Naive thymus-derived CD4-positive, alpha-beta T cell (primary cell): ENCODE data around the gene NCBP3. TPM values are rescaled to one million over a fixed set of nuclear protein-coding genes. Genes with fewer than 3 reads are reported as not detected.

Experiments
- ATAC-seq: fragments of 150-1000 bp; cut with Tn5 transposase; 2 replicates; pipeline ENCODE4 v1.10.0; 2021; ENCODE audit warnings: mild to moderate bottlenecking, moderate library complexity
- CTCF ChIA-PET: fragments of 350-600 bp; sonication (Branson Sonifier 250); formaldehyde crosslinking; loops from one replicate; lab custom pipeline; 2021; ENCODE audit warnings: antibody characterized with exemption; lab: Charles Lee
- POLR2A ChIA-PET: fragments of 350-600 bp; sonication (Branson Sonifier 250); formaldehyde crosslinking; loops from one replicate; lab custom pipeline; 2021; ENCODE audit warnings: antibody characterized with exemption, inconsistent platforms; lab: Charles Lee
- DNase-seq, 9 donors: peaks; one replicate each; pipeline versions ENCODE4 v3.0.0 to v3.0.0-alpha.2; 2020 to 2022; ENCODE audit warnings: mixed read lengths in 1 of 9
- H3K27ac ChIP-seq: one replicate; pipeline ENCODE4 v1.7.0; 2013; ENCODE audit warnings: mild to moderate bottlenecking, low read depth, low read length, moderate library complexity
- H3K27me3 ChIP-seq, 2 donors: one replicate each; pipeline ENCODE4 v1.7.0; 2013; ENCODE audit warnings: low read length in 2 of 2, mild to moderate bottlenecking in 2 of 2, moderate library complexity in 2 of 2; ENCODE audit not compliant: control insufficient read depth in 2 of 2, insufficient read depth in 2 of 2
- H3K36me3 ChIP-seq, 3 experiments: 1 replicate in 2 of 3; 2 replicates in 1 of 3; pipeline ENCODE4 v1.7.0; 2013; ENCODE audit warnings: low read length in 3 of 3, mild to moderate bottlenecking in 3 of 3, moderate library complexity in 1 of 3; ENCODE audit not compliant: insufficient read depth in 3 of 3, control insufficient read depth in 2 of 3
- H3K4me1 ChIP-seq, 2 donors: one replicate each; pipeline ENCODE4 v1.7.0; 2013; ENCODE audit warnings: low read length in 2 of 2, mild to moderate bottlenecking in 2 of 2, moderate library complexity in 1 of 2; ENCODE audit not compliant: control insufficient read depth in 2 of 2, insufficient read depth in 2 of 2
- H3K4me3 ChIP-seq: 2 replicates; pipeline ENCODE4 v1.7.0; 2013; ENCODE audit warnings: mild to moderate bottlenecking, low read length
- H3K9me3 ChIP-seq, 3 experiments: 1 replicate in 2 of 3; 2 replicates in 1 of 3; pipeline ENCODE4 v1.7.0; 2013; ENCODE audit warnings: low read length in 3 of 3; ENCODE audit not compliant: control insufficient read depth in 2 of 3
- H3K27ac Mint-ChIP-seq, 9 donors: one replicate each; pipeline ENCODE4 v1.8.0; 2020 to 2022; ENCODE audit warnings: mixed read lengths in 9 of 9, mild to moderate bottlenecking in 8 of 9, moderate library complexity in 5 of 9, inconsistent platforms in 2 of 9
- H3K27me3 Mint-ChIP-seq, 5 donors: one replicate each; pipeline ENCODE4 v1.8.0; 2021 to 2022; ENCODE audit warnings: mixed read lengths in 5 of 5, mild to moderate bottlenecking in 1 of 5
- H3K36me3 Mint-ChIP-seq, 5 donors: one replicate each; pipeline ENCODE4 v1.8.0; 2020 to 2022; ENCODE audit warnings: mixed read lengths in 5 of 5, mild to moderate bottlenecking in 3 of 5, inconsistent platforms in 1 of 5
- H3K4me1 Mint-ChIP-seq, 7 donors: one replicate each; pipeline ENCODE4 v1.8.0; 2020 to 2022; ENCODE audit warnings: mixed read lengths in 7 of 7, mild to moderate bottlenecking in 3 of 7, inconsistent platforms in 1 of 7
- H3K4me3 Mint-ChIP-seq, 10 donors: one replicate each; pipeline ENCODE4 v1.8.0; 2020 to 2022; ENCODE audit warnings: mild to moderate bottlenecking in 10 of 10, mixed read lengths in 10 of 10, moderate library complexity in 6 of 10, inconsistent platforms in 2 of 10
- H3K9me3 Mint-ChIP-seq, 11 donors: one replicate each; pipeline ENCODE4 v1.8.0; 2020 to 2022; ENCODE audit warnings: mixed read lengths in 11 of 11, mild to moderate bottlenecking in 4 of 11, inconsistent platforms in 1 of 11, moderate library complexity in 1 of 11
- intact Hi-C, 2 donors: fragments of 100-400 bp; cut with micrococcal nuclease; formaldehyde crosslinking; loops; one replicate each; pipeline ENCODE4 v1.15.1; 2023
- polyA plus RNA-seq, 2 donors: library from polyadenylated mRNA; unstranded; fragments of 300-500 nt; fragmentation: Illumina TruSeq; gene quantifications; one replicate each; pipeline ENCODE4 v1.2.3, GENCODE V29; 2021
- total RNA-seq, 6 experiments: library from RNA in 5 of 6; stranded (reverse) in 5 of 6; gene quantifications; 1 replicate in 5 of 6; 2 replicates in 1 of 6; pipeline ENCODE4 v1.2.3 and lab custom pipeline; 2021 to 2026

Gene NCBP3
- total and polyA plus RNA-seq, 7 experiments from 2014 or later = 7.8 to 49.4 (median 41.5) TPM

DNA sequence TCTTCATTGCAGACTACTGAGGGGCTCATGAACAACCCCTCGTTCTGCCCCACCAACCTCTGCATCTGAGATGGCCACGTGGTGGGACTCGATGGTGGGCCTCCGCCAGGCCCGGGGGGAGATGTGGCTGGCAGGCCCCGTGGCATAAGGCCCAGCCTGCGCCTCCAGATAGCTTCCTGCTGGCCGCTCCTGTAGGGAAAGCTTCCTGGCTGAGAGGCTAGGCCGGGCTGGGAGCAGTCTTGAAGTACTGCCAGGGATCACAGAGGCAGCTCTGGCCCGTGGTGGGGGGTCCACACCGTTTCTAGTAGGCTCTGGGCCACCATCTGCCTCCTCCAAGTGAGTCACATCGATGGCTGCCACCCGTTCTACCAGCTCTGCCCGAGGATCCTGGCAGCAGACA, 39.2 kb upstream of the NCBP3 start:
- no peak for ATAC-seq
- Mint-ChIP-seq H3K4me3 (peak overlapping the region in 1 of 10 donors; percentile 55), H3K36me3 (peaks cover 0 to 17% (median 0%) of the 10 kb centered on the region in 5 donors), H3K9me3 (no peaks in the 10 kb centered on the region), H3K27me3 (no peaks in the 10 kb centered on the region), H3K4me1 (peaks cover 18 to 34% (median 31%) of the 10 kb centered on the region in 7 donors), H3K27ac (peak overlapping the region in 2 of 9 donors; percentile 15 to 38)
- no peak for DNase-seq
- H3K4me3 ChIP-seq = no peak overlapping the region
- CTCF ChIA-PET = no interaction called here
- no peaks in the 10 kb centered on the region for H3K9me3 ChIP-seq
- H3K36me3 ChIP-seq = peaks cover 0 to 23% (median 0%) of the 10 kb centered on the region in 3 experiments
- intact Hi-C loops = no loop called here
- POLR2A ChIA-PET = interaction anchor here (0.6 kb wide), 1 partner anchor 8 kb away, joined by 3 read pairs; the partner anchor contains the start of gene CAMKK1
- H3K27ac ChIP-seq = no peak overlapping the region
- H3K27me3 ChIP-seq = no peaks in the 10 kb centered on the region
- peaks cover 10 to 20% of the 10 kb centered on the region in 2 donors for H3K4me1 ChIP-seq

DNA sequence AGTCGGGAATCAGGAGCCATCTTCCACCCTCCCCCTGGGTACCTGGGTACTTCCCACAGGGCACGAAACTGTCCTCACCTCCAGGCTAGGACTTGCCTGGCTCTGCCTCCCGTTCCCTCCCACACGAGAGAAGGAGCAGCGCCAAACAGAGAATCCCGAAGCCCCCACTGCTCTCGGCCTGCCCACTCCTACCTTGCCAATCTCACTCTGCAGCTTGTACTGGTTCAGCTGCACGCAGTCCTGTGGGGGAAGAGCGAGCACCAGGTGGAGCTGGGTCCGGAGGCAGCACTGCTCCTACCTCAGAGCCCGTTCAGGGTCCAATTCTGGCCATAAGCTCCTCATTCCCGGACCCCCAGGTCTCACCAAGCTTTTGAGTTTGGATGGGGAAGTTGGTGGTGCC, 38.1 kb upstream of the NCBP3 start:
- H3K27me3 Mint-ChIP-seq = no peaks in the 10 kb centered on the region
- Histone ChIP-seq H3K4me3 (no peak overlapping the region), H3K27ac (no peak overlapping the region), H3K36me3 (peaks cover 0 to 33% (median 0%) of the 10 kb centered on the region in 3 experiments), H3K4me1 (peaks cover 10 to 20% of the 10 kb centered on the region in 2 donors), H3K27me3 (no peaks in the 10 kb centered on the region), H3K9me3 (no peaks in the 10 kb centered on the region)
- intact Hi-C loops = no loop called here
- ATAC-seq (no peak), DNase-seq (no peak)
- no peak overlapping the region for H3K4me3 Mint-ChIP-seq
- no peaks in the 10 kb centered on the region for H3K9me3 Mint-ChIP-seq
- H3K4me1 Mint-ChIP-seq = peaks cover 18 to 30% (median 28%) of the 10 kb centered on the region in 7 donors
- H3K36me3 Mint-ChIP-seq = peaks cover 0 to 20% (median 0%) of the 10 kb centered on the region in 5 donors
- no peak overlapping the region for H3K27ac Mint-ChIP-seq
- ChIA-PET CTCF (interaction anchor here (0.5 to 0.6 kb wide), 2 partner anchors 25 to 97 kb away, joined by 3 read pairs; no protein-coding TSS in a partner anchor), POLR2A (interaction anchor here (1.0 kb wide), 1 partner anchor 9 kb away, joined by 3 read pairs; the partner anchor contains the start of gene CAMKK1)

DNA sequence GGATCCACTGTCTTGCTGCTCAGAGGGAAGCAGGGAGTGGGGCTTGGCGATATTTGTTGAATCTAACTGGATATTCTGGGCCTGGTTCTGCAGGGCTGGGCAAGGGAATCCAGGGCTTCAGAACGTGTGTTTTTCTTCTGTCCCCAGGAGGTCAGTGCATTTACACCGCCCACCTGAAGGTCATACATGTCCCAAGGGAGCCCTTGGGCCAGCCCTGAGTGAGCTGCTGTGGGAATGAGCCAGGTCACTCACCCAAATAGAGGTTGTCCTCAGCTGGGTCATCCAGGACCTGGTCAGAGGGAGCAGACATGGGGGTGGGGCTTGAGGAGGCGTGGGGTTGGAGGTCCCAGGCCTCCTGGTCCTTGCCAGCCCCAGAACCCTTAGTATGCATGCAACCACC, 36.2 kb upstream of the NCBP3 start:
- Histone ChIP-seq H3K27me3 (no peaks in the 10 kb centered on the region), H3K4me3 (no peak overlapping the region), H3K36me3 (peaks cover 0 to 40% (median 0%) of the 10 kb centered on the region in 3 experiments), H3K9me3 (no peaks in the 10 kb centered on the region), H3K4me1 (peaks cover 8% of the 10 kb centered on the region in 2 donors), H3K27ac (no peak overlapping the region)
- ATAC-seq (no peak), DNase-seq (no peak)
- no peaks in the 10 kb centered on the region for H3K27me3 Mint-ChIP-seq
- intact Hi-C loops = no loop called here
- peaks cover 0 to 22% (median 0%) of the 10 kb centered on the region in 5 donors for H3K36me3 Mint-ChIP-seq
- no peaks in the 10 kb centered on the region for H3K9me3 Mint-ChIP-seq
- peaks cover 12 to 16% (median 13%) of the 10 kb centered on the region in 7 donors for H3K4me1 Mint-ChIP-seq
- no peak overlapping the region for H3K4me3 Mint-ChIP-seq
- ChIA-PET POLR2A (interaction anchor here (0.6 kb wide), 1 partner anchor 39 kb away, joined by 3 read pairs; no protein-coding TSS in a partner anchor), CTCF (no interaction called here)
- H3K27ac Mint-ChIP-seq = peak overlapping the region in 1 of 9 donors; percentile 59

DNA sequence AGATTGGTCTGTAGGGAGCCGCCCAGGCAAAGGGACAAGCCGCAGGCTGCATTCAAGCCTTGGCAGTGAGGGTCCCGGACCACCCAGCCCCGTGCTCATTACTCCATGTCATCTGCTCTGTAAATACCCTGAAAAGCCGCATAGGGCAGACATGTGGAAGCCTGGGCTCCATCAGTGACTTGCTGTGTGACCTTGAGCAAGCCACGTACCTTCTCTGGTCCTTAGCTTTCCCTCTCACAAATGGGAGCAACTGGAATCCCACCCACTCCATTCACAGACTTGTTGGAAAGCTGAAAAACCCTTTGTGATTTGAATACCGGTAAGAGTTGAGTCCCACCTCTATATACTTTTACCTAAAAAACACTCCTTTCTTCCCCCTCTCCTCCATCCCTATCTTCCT, 34.9 kb upstream of the NCBP3 start:
- Histone ChIP-seq H3K4me1 (no peaks in the 10 kb centered on the region), H3K9me3 (no peaks in the 10 kb centered on the region), H3K4me3 (no peak overlapping the region), H3K36me3 (peaks cover 0 to 42% (median 0%) of the 10 kb centered on the region in 3 experiments), H3K27me3 (no peaks in the 10 kb centered on the region), H3K27ac (no peak overlapping the region)
- ATAC-seq (no peak), DNase-seq (no peak)
- H3K36me3 Mint-ChIP-seq = peaks cover 0 to 27% (median 4%) of the 10 kb centered on the region in 5 donors
- ChIA-PET POLR2A (no interaction called here), CTCF (interaction anchor here (1.2 kb wide), 1 partner anchor 17 kb away, joined by 4 read pairs; no protein-coding TSS in a partner anchor)
- intact Hi-C loops = no loop called here
- H3K27me3 Mint-ChIP-seq = no peaks in the 10 kb centered on the region
- H3K27ac Mint-ChIP-seq = no peak overlapping the region
- H3K4me1 Mint-ChIP-seq = peaks cover 0 to 4% (median under 1%) of the 10 kb centered on the region in 7 donors
- H3K4me3 Mint-ChIP-seq = no peak overlapping the region
- H3K9me3 Mint-ChIP-seq = no peaks in the 10 kb centered on the region

DNA sequence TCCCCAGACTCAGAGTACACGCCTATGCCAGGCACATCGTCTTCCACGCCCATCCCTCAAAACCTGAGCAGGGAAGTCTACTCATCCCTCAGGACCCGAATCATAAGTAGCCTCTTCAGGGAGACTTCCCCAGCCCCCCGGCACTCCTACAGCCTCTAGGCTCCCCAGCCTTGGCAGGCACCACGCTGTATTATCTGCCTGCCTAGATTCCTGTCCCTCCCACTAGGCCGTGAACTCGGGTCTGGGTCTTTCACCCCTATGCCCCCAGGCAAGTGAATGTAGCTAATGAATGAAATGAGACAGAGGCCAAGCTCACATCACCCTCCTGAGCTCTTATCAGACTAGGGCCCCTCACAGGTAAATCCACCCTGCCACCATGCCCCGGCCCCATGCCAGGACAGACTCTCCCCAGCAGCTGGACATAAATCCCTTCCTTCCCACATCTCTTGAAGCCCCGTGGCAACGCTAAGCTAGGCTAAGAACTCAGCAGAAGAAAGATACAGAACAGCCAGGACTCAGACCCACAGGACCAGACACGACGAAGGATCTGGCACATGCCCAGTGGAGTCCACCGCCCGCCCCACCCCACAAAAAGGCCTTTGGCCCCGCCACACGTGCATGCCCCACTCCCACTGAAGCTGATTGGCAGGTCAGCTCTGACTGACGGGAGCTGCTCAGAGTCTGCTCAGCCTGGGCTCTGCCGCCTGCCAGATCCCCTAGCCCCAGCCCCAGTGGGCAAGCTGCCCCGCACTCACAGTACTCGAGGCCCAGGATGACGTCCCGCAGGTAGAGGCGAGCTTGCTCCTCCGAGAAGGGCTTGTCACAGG, 33.8 kb upstream of the NCBP3 start:
- ChIA-PET CTCF (interaction anchor here (0.8 to 1.2 kb wide), 2 partner anchors 15 to 332 kb away, joined by 4 read pairs; no protein-coding TSS in a partner anchor), POLR2A (no interaction called here)
- Histone ChIP-seq H3K27me3 (no peaks in the 10 kb centered on the region), H3K4me3 (no peak overlapping the region), H3K9me3 (no peaks in the 10 kb centered on the region), H3K36me3 (peaks cover 0 to 49% (median 0%) of the 10 kb centered on the region in 3 experiments), H3K27ac (no peak overlapping the region), H3K4me1 (no peaks in the 10 kb centered on the region)
- ATAC-seq (no peak), DNase-seq (no peak)
- Mint-ChIP-seq H3K27ac (peak overlapping the region in 3 of 9 donors; percentile 47 to 59 (median 54)), H3K36me3 (peaks cover 0 to 28% (median 4%) of the 10 kb centered on the region in 5 donors), H3K27me3 (no peaks in the 10 kb centered on the region), H3K9me3 (no peaks in the 10 kb centered on the region), H3K4me1 (peaks cover 0 to 3% (median 0%) of the 10 kb centered on the region in 7 donors), H3K4me3 (no peak overlapping the region)
- intact Hi-C loops = no loop called here

DNA sequence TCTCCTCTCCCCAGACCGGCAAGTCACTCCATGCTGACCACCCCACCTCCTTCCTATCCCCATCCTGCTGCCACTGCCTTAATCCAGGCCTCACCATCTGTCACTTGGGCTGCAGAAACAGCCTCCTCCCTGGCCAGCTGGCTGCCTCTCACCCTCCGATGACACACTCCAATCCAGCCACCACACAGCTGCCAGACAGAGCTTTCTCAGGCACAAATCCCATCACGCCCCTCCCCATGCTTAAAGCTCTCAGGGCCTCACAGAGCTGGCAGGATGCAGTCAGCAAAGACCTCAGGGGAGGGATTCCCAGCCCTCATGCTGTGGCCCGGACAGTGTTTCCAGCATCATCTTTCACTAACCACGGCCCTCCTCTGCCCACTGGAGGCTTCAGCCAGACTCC, 33.1 kb upstream of the NCBP3 start:
- H3K4me1 Mint-ChIP-seq = no peaks in the 10 kb centered on the region
- CTCF ChIA-PET = no interaction called here
- POLR2A ChIA-PET = no interaction called here
- peaks cover 0 to 28% (median 4%) of the 10 kb centered on the region in 5 donors for H3K36me3 Mint-ChIP-seq
- no peak for ATAC-seq
- H3K4me3 ChIP-seq = no peak overlapping the region
- no peak overlapping the region for H3K27ac ChIP-seq
- no peak overlapping the region for H3K4me3 Mint-ChIP-seq
- no peak for DNase-seq
- peaks cover 0 to 43% (median 0%) of the 10 kb centered on the region in 3 experiments for H3K36me3 ChIP-seq
- H3K4me1 ChIP-seq = no peaks in the 10 kb centered on the region
- no peaks in the 10 kb centered on the region for H3K27me3 ChIP-seq
- H3K27me3 Mint-ChIP-seq = no peaks in the 10 kb centered on the region
- H3K27ac Mint-ChIP-seq = peak overlapping the region in 3 of 9 donors; percentile 47 to 59 (median 54)
- H3K9me3 Mint-ChIP-seq = no peaks in the 10 kb centered on the region
- no peaks in the 10 kb centered on the region for H3K9me3 ChIP-seq
- intact Hi-C loops = no loop called here
